GM12878 (cell line): ENCODE results near the gene METTL4. TPM values are rescaled to one million over a fixed set of nuclear protein-coding genes. Genes with fewer than 3 reads are reported as not detected.

Source experiments
- ATAC-seq: fragments of 200-7000 bp; cut with Tn5 transposase; 3 replicates; pipeline ENCODE4 v1.9.1; 2020; ENCODE audit warnings: mild to moderate bottlenecking, moderate library complexity
- BruUV-seq: library from RNA; stranded (reverse); fragments of 400-500 nt; replicated peaks from 2 replicates; lab custom pipeline; 2021; lab: Mats Ljungman, UMichigan
- CTCF ChIA-PET: fragments of 300-600 bp; sonication (Branson Sonifier 250); formaldehyde crosslinking; extraction: SDS; loops from one replicate; lab custom pipeline; 2021; ENCODE audit warnings: inconsistent platforms; lab: Yijun Ruan, JAX
- POLR2A ChIA-PET: fragments of 350-600 bp; formaldehyde crosslinking; extraction: SDS; loops from one replicate; lab custom pipeline; 2021; ENCODE audit warnings: inconsistent platforms; lab: Charles Lee
- RAD21 ChIA-PET: fragments of 300-600 bp; sonication (Branson Sonifier 250); formaldehyde crosslinking; loops from one replicate; lab custom pipeline; 2023; ENCODE audit warnings: antibody characterized with exemption; ENCODE audit not compliant: unreplicated experiment; lab: Charles Lee
- SMC1A ChIA-PET: fragments of 300-600 bp; sonication (Branson Sonifier 250); formaldehyde crosslinking; loops from one replicate; lab custom pipeline; 2023; ENCODE audit not compliant: unreplicated experiment, uncharacterized antibody; lab: Charles Lee
- DNase-seq: peaks from one replicate; pipeline ENCODE4 v3.0.0-alpha.2; 2011; ENCODE audit warnings: low read depth, low spot score
- FAIRE-seq: peaks from 3 replicates; lab custom pipeline; 2011; peaks lifted over from hg19 to GRCh38; lab: Jason Lieb, UNC
- H2AFZ ChIP-seq: 2 replicates; pipeline ENCODE4 v1.6.0; 2011; ENCODE audit warnings: low read depth, low read length, control low read depth; ENCODE audit not compliant: control insufficient read depth
- H3K27ac ChIP-seq: 2 replicates; pipeline ENCODE4 v1.5.1; 2011; ENCODE audit warnings: control low read depth; ENCODE audit not compliant: control insufficient read depth, insufficient read depth
- H3K27me3 ChIP-seq, 2 experiments: replicated peaks in 1 of 2; 2 replicates each; pipeline versions ENCODE4 v1.6.0 to v1.6.1; 2011; ENCODE audit warnings: low read length in 1 of 2; ENCODE audit not compliant: control insufficient read depth in 2 of 2, insufficient read depth in 2 of 2
- H3K36me3 ChIP-seq, 2 experiments: 2 replicates each; pipeline ENCODE4 v1.5.1; 2011; ENCODE audit warnings: low read length in 1 of 2; ENCODE audit not compliant: control insufficient read depth in 2 of 2, insufficient read depth in 2 of 2
- H3K4me1 ChIP-seq: 2 replicates; pipeline ENCODE4 v1.6.1; 2011; ENCODE audit warnings: mild to moderate bottlenecking, low read length, moderate library complexity, mixed read lengths; ENCODE audit not compliant: control insufficient read depth, insufficient read depth
- H3K4me2 ChIP-seq: 2 replicates; pipeline ENCODE4 v1.6.0; 2011; ENCODE audit warnings: control low read depth; ENCODE audit not compliant: control insufficient read depth, insufficient read depth
- H3K4me3 ChIP-seq: fragments of 200-600 bp; sonication (generic); 2 replicates; pipeline ENCODE4 v1.5.1; 2016
- H3K79me2 ChIP-seq: 2 replicates; pipeline ENCODE4 v1.6.0; 2011; ENCODE audit warnings: low read length; ENCODE audit not compliant: control insufficient read depth, insufficient read depth
- H3K9ac ChIP-seq: 2 replicates; pipeline ENCODE4 v1.8.0; 2011; ENCODE audit warnings: low read length, control low read depth, mixed read lengths; ENCODE audit not compliant: control insufficient read depth, insufficient read depth
- H3K9me3 ChIP-seq: replicated peaks from 3 replicates; pipeline ENCODE4 v1.5.1; 2011; ENCODE audit warnings: mild to moderate bottlenecking, low read length; ENCODE audit not compliant: control insufficient read depth, insufficient read depth
- H4K20me1 ChIP-seq: 2 replicates; pipeline ENCODE4 v1.6.0; 2011; ENCODE audit not compliant: control insufficient read depth, insufficient read depth
- CBFB ChIP-seq: IDR thresholded peaks from 2 replicates; pipeline ENCODE4 v1.6.1; 2016; ENCODE audit warnings: antibody characterized with exemption, low read depth
- CBX5 ChIP-seq: sonication (generic); IDR thresholded peaks from 2 replicates; pipeline ENCODE4 v1.6.1; 2016; ENCODE audit warnings: low read depth, moderate library complexity, mild to moderate bottlenecking, inconsistent platforms
- CHD2 ChIP-seq: IDR thresholded peaks from 2 replicates; pipeline ENCODE4 v1.6.1; 2011; ENCODE audit warnings: low read depth, low read length, improper control_type of control experiment, borderline replicate concordance
- EGR1 ChIP-seq, 2 experiments: IDR thresholded peaks; 1 replicate in 1 of 2; 2 replicates in 1 of 2; pipeline ENCODE4 v1.6.1; 2011 to 2012; ENCODE audit warnings: low read depth in 2 of 2, low read length in 2 of 2, borderline replicate concordance in 1 of 2, mild to moderate bottlenecking in 1 of 2, moderate library complexity in 1 of 2
- FOXM1 ChIP-seq: IDR thresholded peaks from 2 replicates; pipeline ENCODE4 v1.6.1; 2012; ENCODE audit warnings: low read depth, mild to moderate bottlenecking, inconsistent platforms, low read length, moderate library complexity
- HCFC1 ChIP-seq: fragments of 150-350 bp; IDR thresholded peaks from 2 replicates; pipeline ENCODE4 v1.6.1; 2014; ENCODE audit warnings: low read length
- HDAC2 ChIP-seq: fragments of 200-600 bp; sonication (generic); IDR thresholded peaks from 2 replicates; pipeline ENCODE4 v1.6.1; 2017
- MEF2B ChIP-seq: fragments of 450-650 bp; IDR thresholded peaks from 2 replicates; pipeline ENCODE4 v1.6.1; 2018; ENCODE audit warnings: mild to moderate bottlenecking, moderate library complexity; ENCODE audit not compliant: partially characterized antibody, poor library complexity, severe bottlenecking
- POLR2A ChIP-seq: IDR thresholded peaks from 2 replicates; pipeline ENCODE4 v1.6.1; 2011; ENCODE audit warnings: low read depth, mild to moderate bottlenecking, low read length
- POLR2AphosphoS5 ChIP-seq: IDR thresholded peaks from 2 replicates; pipeline ENCODE4 v1.6.1; 2011; ENCODE audit warnings: mild to moderate bottlenecking, low read length, inconsistent platforms
- RBBP5 ChIP-seq: fragments of 200-600 bp; sonication (generic); conservative IDR thresholded peaks from 2 replicates; pipeline ENCODE4 v1.6.1; 2016
- RUNX3 ChIP-seq: IDR thresholded peaks from 2 replicates; pipeline ENCODE4 v1.6.1; 2012; ENCODE audit warnings: low read length, inconsistent platforms
- SPI1 ChIP-seq: IDR thresholded peaks from 2 replicates; pipeline ENCODE4 v1.6.1; 2011; ENCODE audit warnings: low read depth, mild to moderate bottlenecking, low read length, moderate library complexity, borderline replicate concordance; ENCODE audit not compliant: insufficient read depth
- SREBF2 ChIP-seq: IDR thresholded peaks from 2 replicates; pipeline ENCODE4 v1.6.1; 2012; ENCODE audit warnings: mild to moderate bottlenecking, low read length
- SRF ChIP-seq, 2 experiments: IDR thresholded peaks; 2 replicates each; pipeline ENCODE4 v1.6.1; 2011; ENCODE audit warnings: low read depth in 2 of 2, low read length in 2 of 2, mild to moderate bottlenecking in 1 of 2, moderate library complexity in 1 of 2
- STAT3 ChIP-seq: IDR thresholded peaks from 2 replicates; pipeline ENCODE4 v1.6.1; 2011; ENCODE audit warnings: low read depth, low read length, improper control_type of control experiment
- YY1 ChIP-seq: IDR thresholded peaks from 2 replicates; pipeline ENCODE4 v1.6.1; 2011; ENCODE audit warnings: low read depth, mild to moderate bottlenecking, low read length
- ZNF217 ChIP-seq: fragments of 450-650 bp; IDR thresholded peaks from 2 replicates; pipeline ENCODE4 v1.6.1; 2017; ENCODE audit warnings: antibody characterized with exemption, mild to moderate bottlenecking
- ZSCAN29 ChIP-seq: fragments of 450-650 bp; IDR thresholded peaks from 2 replicates; pipeline ENCODE4 v1.6.1; 2017; ENCODE audit warnings: mild to moderate bottlenecking, moderate library complexity
- WGBS: methylation state at CpG from one replicate; pipeline ENCODE4 v1.1.6; 2016; ENCODE audit warnings: low lambda C conversion rate; ENCODE audit not compliant: insufficient replicate concordance, insufficient coverage; ENCODE audit errors: missing lambda C conversion rate; 5-methylcytosine and 5-hydroxymethylcytosine counted together
- in situ Hi-C: fragments of 300-500 bp; cut with MboI; formaldehyde crosslinking; loops from 9 replicates; pipeline ENCODE4 v1.14.3; 2018; ENCODE audit warnings: mixed read lengths
- intact Hi-C: fragments of 100-400 bp; cut with micrococcal nuclease; formaldehyde crosslinking; loops from one replicate; pipeline ENCODE4 v1.14.2; 2022; ENCODE audit not compliant: unreplicated experiment
- polyA plus RNA-seq, 11 experiments: library from polyadenylated mRNA; depleted of rRNA in 4 of 11; unstranded in 6 of 11; stranded (reverse) in 5 of 11; fragments of >200 nt; fragmentation: Nextera tagmentation in 4 of 11; fragmentation: Illumina TruSeq in 1 of 11; extraction: Ambion mirVana in 4 of 11; extraction: Trizol in 1 of 11; gene quantifications; 1 replicate in 1 of 11; 2 replicates in 10 of 11; pipeline versions ENCODE4 v1.2.1 to v1.2.3, GENCODE V29; 2011 to 2016; ENCODE audit warnings: inconsistent platforms in 2 of 11, missing spikeins in 2 of 11, low read depth in 1 of 11
- total RNA-seq, 4 experiments: library from RNA; depleted of rRNA in 3 of 4; stranded (reverse); fragments of >200 nt in 3 of 4; fragmentation: Illumina TruSeq in 1 of 4; extraction: Trizol in 1 of 4; gene quantifications; 2 replicates each; pipeline versions ENCODE4 v1.2.1 to v1.2.3, GENCODE V29; 2013 to 2021

Gene METTL4
- total and polyA plus RNA-seq, 10 of the 15 experiments (the other 5 are each of a cell fraction or from before 2014, with no cell fraction given) = 4.9 to 15.2 (median 12.3) TPM

- Histone ChIP-seq H3K27me3 (no peaks in the 10 kb centered on the region), H3K9me3 (no peaks in the 10 kb centered on the region), H3K9ac (no peak overlapping the region), H3K4me1 (no peaks in the 10 kb centered on the region), H2AFZ (no peak overlapping the region), H4K20me1 (no peaks in the 10 kb centered on the region; the same call in 1 of the 2 replicates), H3K79me2 (no peaks in the 10 kb centered on the region), H3K27ac (no peak overlapping the region), H3K4me2 (no peak overlapping the region), H3K36me3 (no peaks in the 10 kb centered on the region; a peak in 1 of 4 replicates), H3K4me3 (no peak overlapping the region)
- RAD21 ChIA-PET = no interaction called here
- CTCF ChIA-PET = interaction anchor here (0.7 kb wide), 1 partner anchor 10 kb away, joined by 4 read pairs; no protein-coding TSS in a partner anchor
- BruUV-seq = no TSS peak
- POLR2A ChIA-PET = no interaction called here
- intact Hi-C loops = no loop called here
- SMC1A ChIA-PET = no interaction called here
- FAIRE-seq (no peak), DNase-seq (no peak), ATAC-seq (no peak)
- in situ Hi-C loops = loop anchor here (5.0 to 10.0 kb wide), 3 partner anchors 219 to 1687 kb away; no protein-coding TSS in a partner anchor
- WGBS = 58% methylated on average over 3 of the region's 3 CpGs
- no peak for TF ChIP-seq YY1
- TF ChIP-seq SREBF2 = no peak
- no peak for TF ChIP-seq FOXM1
- TF ChIP-seq ZSCAN29 = no peak
- TF ChIP-seq HCFC1 = no peak
Observed at GRCh38 chr18:2551425-2551824, 19.9 kb downstream of the METTL4 start.

GRCh38 chr18:2549462-2549861 is 21.8 kb downstream of the METTL4 start:
- H3K27me3 ChIP-seq = no peaks in the 10 kb centered on the region
- no peaks in the 10 kb centered on the region for H3K79me2 ChIP-seq
- no peak overlapping the region for H3K9ac ChIP-seq
- H3K9me3 ChIP-seq = no peaks in the 10 kb centered on the region
- WGBS = 100% methylated on average over 2 of the region's 2 CpGs
- no peak overlapping the region for H3K4me2 ChIP-seq
- H3K4me1 ChIP-seq = no peaks in the 10 kb centered on the region
- in situ Hi-C loops = loop anchor here (5.0 kb wide), 1 partner anchor 442 kb away; no protein-coding TSS in a partner anchor
- SMC1A ChIA-PET = interaction anchor here (0.6 to 9.5 kb wide), 3 partner anchors 102 to 444 kb away, joined by 3 to 112 read pairs (median 3); no protein-coding TSS in a partner anchor
- POLR2A ChIA-PET = no interaction called here
- CTCF ChIA-PET = interaction anchor here (2.6 to 5.7 kb wide), 4 partner anchors 8 to 886 kb away, joined by 6 to 69 read pairs (median 21); partner anchors contain the start of genes METTL4 and NDC80
- H3K27ac ChIP-seq = no peak overlapping the region
- no peaks in the 10 kb centered on the region; a peak in 1 of 4 replicates for H3K36me3 ChIP-seq
- H4K20me1 ChIP-seq = no peaks in the 10 kb centered on the region; the same call in 1 of the 2 replicates
- H3K4me3 ChIP-seq = no peak overlapping the region
- intact Hi-C loops = loop anchor here (5.0 to 10.0 kb wide), 3 partner anchors 635 to 1682 kb away; no protein-coding TSS in a partner anchor
- FAIRE-seq (no peak), ATAC-seq (no peak), DNase-seq (no peak)
- BruUV-seq = no TSS peak
- H2AFZ ChIP-seq = no peak overlapping the region
- RAD21 ChIA-PET = interaction anchor here (1.1 kb wide), 1 partner anchor 445 kb away, joined by 3 read pairs; no protein-coding TSS in a partner anchor
- TF ChIP-seq STAT3 = no peak
- TF ChIP-seq SRF (IDR thresholded peaks at IDR 0.05; ENCODE audit: low read depth in 2 of 2, low read length in 2 of 2) = no peak
- no peak for TF ChIP-seq RUNX3
- no peak for TF ChIP-seq POLR2A
- TF ChIP-seq CHD2 = no peak
- no peak for TF ChIP-seq SPI1
- no peak for TF ChIP-seq YY1
- no peak for TF ChIP-seq HDAC2
- no peak for TF ChIP-seq CBX5
- no peak for TF ChIP-seq EGR1 (IDR thresholded peaks at IDR 0.05; ENCODE audit: borderline replicate concordance in 1 of 2, low read depth in 2 of 2, low read length in 2 of 2)
- TF ChIP-seq ZNF217 = no peak
- TF ChIP-seq MEF2B = no peak
- TF ChIP-seq POLR2AphosphoS5 = no peak
- TF ChIP-seq RBBP5 = no peak
- TF ChIP-seq CBFB = no peak
